IMR-90 (cell line): ENCODE data around the gene ZNF433.
"Not testable (repeated sequence)": the region's sequence is repeated elsewhere in the genome, so short reads cannot be mapped to it uniquely, and the experiment has no call there.

Experiments
- CEBPB ChIP-seq: IDR thresholded peaks from 2 replicates; pipeline ENCODE4 v1.6.1; 2012; ENCODE audit warnings: low read depth, low read length, improper control_type of control experiment
- CHD1 ChIP-seq: IDR thresholded peaks from 2 replicates; pipeline ENCODE4 v1.6.1; 2012; ENCODE audit warnings: low read depth, low read length, improper control_type of control experiment
- CTCF ChIP-seq: conservative IDR thresholded peaks from 2 replicates; pipeline ENCODE4 v1.5.1; 2012; ENCODE audit warnings: mild to moderate bottlenecking, low read depth, low read length, improper control_type of control experiment
- FOS ChIP-seq: fragments of 150-350 bp; IDR thresholded peaks from 2 replicates; pipeline ENCODE4 v1.6.1; 2016; ENCODE audit warnings: low read depth, low read length
- MAFK ChIP-seq: IDR thresholded peaks from 2 replicates; pipeline ENCODE4 v1.6.1; 2012; ENCODE audit warnings: low read depth, low read length, improper control_type of control experiment
- MAZ ChIP-seq: IDR thresholded peaks from 2 replicates; pipeline ENCODE4 v1.6.1; 2012; ENCODE audit warnings: low read depth, mild to moderate bottlenecking, low read length, improper control_type of control experiment, moderate library complexity, borderline replicate concordance
- MXI1 ChIP-seq: IDR thresholded peaks from 2 replicates; pipeline ENCODE4 v1.6.1; 2012; ENCODE audit warnings: low read depth, mild to moderate bottlenecking, low read length, moderate library complexity, borderline replicate concordance
- NFE2L2 ChIP-seq: fragments of 150-350 bp; IDR thresholded peaks from 2 replicates; pipeline ENCODE4 v1.6.1; 2016; ENCODE audit warnings: low read depth, mild to moderate bottlenecking, low read length
- POLR2A ChIP-seq: IDR thresholded peaks from 2 replicates; pipeline ENCODE4 v1.6.1; 2012; ENCODE audit warnings: mild to moderate bottlenecking, low read depth, low read length
- RAD21 ChIP-seq: IDR thresholded peaks from 2 replicates; pipeline ENCODE4 v1.6.1; 2012; ENCODE audit warnings: low read length, improper control_type of control experiment
- RCOR1 ChIP-seq: IDR thresholded peaks from 2 replicates; pipeline ENCODE4 v1.6.1; 2012; ENCODE audit warnings: mild to moderate bottlenecking, low read length, improper control_type of control experiment; ENCODE audit not compliant: insufficient replicate concordance
- RFX5 ChIP-seq: IDR thresholded peaks from 2 replicates; pipeline ENCODE4 v1.8.0; 2012; ENCODE audit warnings: low read depth, mild to moderate bottlenecking, low read length, moderate library complexity

- TF ChIP-seq CTCF, RFX5, POLR2A, MAZ, CHD1, RAD21, RCOR1, NFE2L2, CEBPB, MAFK, MXI1, FOS: not testable (repeated sequence)
These were observed 40.9 kb upstream of the ZNF433 start for GRCh38 chr19:12076331-12076730.
